Effector memory CD4-positive, alpha-beta T cell (primary cell): ENCODE measurements around the gene DOCK7.

Experiments used
- DNase-seq, 3 donors: peaks; one replicate each; pipeline ENCODE4 v3.0.0-alpha.2; 2020
- H3K27ac ChIP-seq: 2 replicates; pipeline ENCODE4 v1.7.0; 2013; ENCODE audit warnings: mild to moderate bottlenecking, low read length, moderate library complexity; ENCODE audit not compliant: insufficient read depth, poor library complexity, severe bottlenecking
- H3K27me3 ChIP-seq: replicated peaks from 2 replicates; pipeline ENCODE4 v1.7.0; 2013; ENCODE audit warnings: mild to moderate bottlenecking, low read length; ENCODE audit not compliant: insufficient read depth, control insufficient read depth, poor library complexity, severe bottlenecking
- H3K36me3 ChIP-seq: 2 replicates; pipeline ENCODE4 v1.7.0; 2013; ENCODE audit warnings: mild to moderate bottlenecking, low read length, moderate library complexity; ENCODE audit not compliant: control insufficient read depth, insufficient read depth
- H3K4me1 ChIP-seq: 2 replicates; pipeline ENCODE4 v1.7.0; 2013; ENCODE audit warnings: low read length, mild to moderate bottlenecking; ENCODE audit not compliant: control insufficient read depth, insufficient read depth, poor library complexity, severe bottlenecking
- H3K4me3 ChIP-seq: 2 replicates; pipeline ENCODE4 v1.7.0; 2013; ENCODE audit warnings: low read length, low read depth, mild to moderate bottlenecking; ENCODE audit not compliant: insufficient read depth, poor library complexity, severe bottlenecking
- H3K9me3 ChIP-seq: 2 replicates; pipeline ENCODE4 v1.7.0; 2013; ENCODE audit warnings: mild to moderate bottlenecking, low read length, moderate library complexity; ENCODE audit not compliant: control insufficient read depth

DOCK7 gene

GRCh38 chr1:62676611-62677356 lies 11.4 kb downstream of the DOCK7 start:
- Histone ChIP-seq H3K4me3 (no peak overlapping the region), H3K27ac (no peak overlapping the region), H3K9me3 (no peaks in the 10 kb centered on the region), H3K27me3 (no peaks in the 10 kb centered on the region), H3K36me3 (no peaks in the 10 kb centered on the region), H3K4me1 (no peaks in the 10 kb centered on the region)
- no peak for DNase-seq

DNA sequence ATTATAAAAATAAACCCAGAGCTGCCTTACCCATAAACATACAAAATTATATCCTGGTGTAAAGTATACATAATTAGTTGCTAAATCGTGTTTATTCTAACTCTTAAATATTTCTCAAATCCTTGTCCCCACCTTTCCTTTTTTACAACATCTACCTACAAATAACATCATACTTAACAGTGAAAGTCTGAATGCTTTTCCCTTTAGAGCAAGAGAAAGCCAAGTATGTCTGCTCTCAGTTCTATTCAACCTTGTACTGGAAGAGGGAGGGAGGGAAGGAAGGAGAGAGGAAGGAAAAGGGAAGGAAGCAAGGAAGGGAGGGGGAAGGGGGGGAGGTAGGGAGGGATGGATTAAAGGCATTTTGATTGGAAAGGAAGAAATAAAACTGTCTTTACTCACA lies 14.6 kb downstream of the DOCK7 start:
- Histone ChIP-seq H3K27ac (no peak overlapping the region), H3K4me3 (no peak overlapping the region), H3K9me3 (no peaks in the 10 kb centered on the region), H3K27me3 (no peaks in the 10 kb centered on the region), H3K4me1 (no peaks in the 10 kb centered on the region), H3K36me3 (no peaks in the 10 kb centered on the region)
- no peak for DNase-seq

- Histone ChIP-seq H3K27me3 (no peaks in the 10 kb centered on the region), H3K4me1 (no peaks in the 10 kb centered on the region), H3K9me3 (no peaks in the 10 kb centered on the region), H3K4me3 (no peak overlapping the region), H3K27ac (no peak overlapping the region), H3K36me3 (no peaks in the 10 kb centered on the region)
- no peak for DNase-seq
Observed at GRCh38 chr1:62672029-62672428, 16.2 kb downstream of the DOCK7 start.

GRCh38 chr1:62654744-62655143 lies 33.4 kb downstream of the DOCK7 start:
- Histone ChIP-seq H3K27ac (no peak overlapping the region), H3K4me3 (no peak overlapping the region), H3K27me3 (no peaks in the 10 kb centered on the region)

GRCh38 chr1:62652387-62652786 lies 35.8 kb downstream of the DOCK7 start:
- no peaks in the 10 kb centered on the region for H3K9me3 ChIP-seq
- no peaks in the 10 kb centered on the region for H3K36me3 ChIP-seq
- no peak overlapping the region for H3K27ac ChIP-seq
- no peaks in the 10 kb centered on the region for H3K27me3 ChIP-seq
- DNase-seq, result no peak
- no peak overlapping the region for H3K4me3 ChIP-seq
- H3K4me1 ChIP-seq, result no peaks in the 10 kb centered on the region

More at GRCh38 chr1:62654744-62655143, 33.4 kb downstream of the DOCK7 start:
- Histone ChIP-seq H3K9me3 (no peaks in the 10 kb centered on the region), H3K36me3 (no peaks in the 10 kb centered on the region), H3K4me1 (no peaks in the 10 kb centered on the region)
- no peak for DNase-seq

DNA sequence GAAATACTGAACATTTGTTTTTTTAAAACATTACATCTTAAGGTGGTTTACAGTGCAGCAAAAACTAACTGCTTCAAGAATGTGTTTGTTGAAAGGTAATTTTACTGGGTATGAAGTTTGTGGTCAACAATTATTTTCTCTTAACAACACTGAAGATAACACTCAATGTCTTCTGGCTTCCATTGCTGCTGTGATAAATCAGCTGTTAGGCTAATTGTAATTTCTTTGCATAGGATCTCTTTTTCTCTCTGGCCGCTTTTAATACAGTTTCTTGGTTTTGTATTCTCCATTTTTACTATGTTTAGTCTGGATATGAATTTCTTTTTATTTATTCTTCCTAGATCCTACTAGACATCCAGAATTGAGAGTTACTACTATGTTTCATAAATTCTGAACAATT lies 44.9 kb downstream of the DOCK7 start:
- no peaks in the 10 kb centered on the region for H3K4me1 ChIP-seq
- no peaks in the 10 kb centered on the region for H3K27me3 ChIP-seq
- H3K9me3 ChIP-seq, result no peaks in the 10 kb centered on the region
- DNase-seq, result no peak
- H3K36me3 ChIP-seq, result no peaks in the 10 kb centered on the region
- H3K4me3 ChIP-seq, result no peak overlapping the region
- H3K27ac ChIP-seq, result no peak overlapping the region

DNA sequence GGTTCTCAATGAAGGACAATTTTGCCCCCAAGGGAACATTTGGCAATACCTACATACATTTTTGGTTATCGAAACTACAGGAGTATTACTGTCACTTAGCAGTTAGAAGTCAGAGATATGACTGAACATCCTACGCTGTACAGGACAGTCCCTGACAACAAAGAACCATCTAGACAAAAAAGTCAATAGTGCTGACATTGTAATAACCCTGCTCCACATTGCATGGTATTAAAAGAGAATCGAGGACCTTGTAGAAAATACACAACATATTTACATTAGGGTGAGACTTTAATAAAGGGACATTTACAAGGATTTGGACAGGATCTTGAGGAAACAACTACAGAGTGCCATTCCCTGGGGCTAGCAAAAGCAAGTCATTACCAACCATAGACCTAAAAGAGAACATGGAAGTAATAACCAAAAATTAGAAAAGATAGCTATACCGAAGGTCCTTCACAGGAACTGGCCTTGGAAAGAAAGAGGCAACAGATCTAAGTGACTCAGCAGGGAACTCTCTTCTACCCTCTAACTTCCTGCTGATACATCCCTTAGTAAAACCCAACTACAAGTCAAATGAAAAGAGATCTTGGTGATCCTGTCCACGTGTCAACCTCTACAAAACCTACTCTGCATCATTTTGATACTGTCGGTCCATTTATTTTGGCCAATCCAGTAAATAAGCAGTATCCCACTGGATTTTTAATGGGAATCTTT lies 50.6 kb downstream of the DOCK7 start:
- H3K27me3 ChIP-seq, result no peaks in the 10 kb centered on the region

DNA sequence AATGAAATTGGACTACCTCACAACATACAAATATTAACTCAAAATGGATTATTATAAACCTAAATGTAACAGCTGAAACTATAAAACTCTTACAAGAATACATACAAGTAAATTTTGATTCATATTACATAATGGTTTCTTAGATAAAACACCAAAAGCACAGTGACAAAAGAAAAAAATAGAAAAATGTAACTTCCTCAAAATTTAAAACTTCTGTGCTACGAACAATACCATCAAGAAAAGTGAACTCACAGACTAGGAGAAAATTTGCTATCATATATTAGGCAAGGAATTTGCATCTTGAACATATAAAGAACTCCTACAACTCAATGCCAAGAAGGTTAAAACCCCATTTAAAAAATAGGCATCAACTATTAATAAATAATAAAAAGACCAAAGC lies 59.7 kb downstream of the DOCK7 start:
- no peaks in the 10 kb centered on the region for H3K4me1 ChIP-seq
- no peaks in the 10 kb centered on the region for H3K9me3 ChIP-seq
- H3K36me3 ChIP-seq, result peaks cover 4% of the 10 kb centered on the region
- H3K27ac ChIP-seq, result no peak overlapping the region
- no peak overlapping the region for H3K4me3 ChIP-seq
- H3K27me3 ChIP-seq, result no peaks in the 10 kb centered on the region
- DNase-seq, result no peak

More for the DNA sequence above, 50.6 kb downstream of the DOCK7 start:
- H3K4me1 ChIP-seq, result no peaks in the 10 kb centered on the region
- H3K27ac ChIP-seq, result no peak overlapping the region
- no peak for DNase-seq
- no peak overlapping the region for H3K4me3 ChIP-seq
- H3K9me3 ChIP-seq, result no peaks in the 10 kb centered on the region
- H3K36me3 ChIP-seq, result no peaks in the 10 kb centered on the region

- no peaks in the 10 kb centered on the region for H3K9me3 ChIP-seq
- H3K4me3 ChIP-seq, result no peak overlapping the region
Observed at GRCh38 chr1:62625415-62625814, 62.8 kb downstream of the DOCK7 start.

GRCh38 chr1:62621907-62622306 lies 66.3 kb downstream of the DOCK7 start:
- Histone ChIP-seq H3K36me3 (no peaks in the 10 kb centered on the region), H3K4me1 (no peaks in the 10 kb centered on the region), H3K27me3 (no peaks in the 10 kb centered on the region), H3K27ac (no peak overlapping the region), H3K9me3 (no peaks in the 10 kb centered on the region), H3K4me3 (no peak overlapping the region)
- DNase-seq, result no peak

More at GRCh38 chr1:62625415-62625814, 62.8 kb downstream of the DOCK7 start:
- H3K4me1 ChIP-seq, result no peaks in the 10 kb centered on the region
- no peak for DNase-seq
- H3K27me3 ChIP-seq, result no peaks in the 10 kb centered on the region
- H3K27ac ChIP-seq, result no peak overlapping the region
- no peaks in the 10 kb centered on the region for H3K36me3 ChIP-seq
